HS-5 (cell line): ENCODE measurements around the gene GUK1.

Source experiments
- DNase-seq: peaks from one replicate; pipeline ENCODE4 v3.0.0-alpha.2; 2012; ENCODE audit warnings: low read depth

GUK1 gene

DNA sequence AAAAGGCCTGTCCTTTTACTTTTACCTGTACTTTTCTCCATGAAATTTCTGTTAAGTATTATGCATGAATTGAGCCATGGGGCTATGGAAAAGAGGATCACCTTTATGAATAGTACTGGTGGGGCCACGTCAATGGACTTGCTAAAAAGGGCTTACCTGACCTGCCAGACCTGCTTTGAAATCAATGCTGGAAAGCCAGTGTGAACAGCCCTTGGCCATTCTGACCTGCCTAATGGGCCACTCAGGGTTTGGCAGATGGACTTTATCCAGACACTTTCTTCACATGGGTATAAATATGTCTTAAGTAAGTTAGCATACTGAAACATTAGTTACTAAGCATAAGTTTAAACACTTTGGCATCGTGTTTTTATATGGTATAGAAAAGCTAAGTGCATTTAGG is 8.3 kb upstream of the GUK1 start:
- DNase-seq, result no peak

- DNase-seq, result no peak
Observed at GRCh38 chr1:228134591-228134990, 5.5 kb upstream of the GUK1 start.

DNA sequence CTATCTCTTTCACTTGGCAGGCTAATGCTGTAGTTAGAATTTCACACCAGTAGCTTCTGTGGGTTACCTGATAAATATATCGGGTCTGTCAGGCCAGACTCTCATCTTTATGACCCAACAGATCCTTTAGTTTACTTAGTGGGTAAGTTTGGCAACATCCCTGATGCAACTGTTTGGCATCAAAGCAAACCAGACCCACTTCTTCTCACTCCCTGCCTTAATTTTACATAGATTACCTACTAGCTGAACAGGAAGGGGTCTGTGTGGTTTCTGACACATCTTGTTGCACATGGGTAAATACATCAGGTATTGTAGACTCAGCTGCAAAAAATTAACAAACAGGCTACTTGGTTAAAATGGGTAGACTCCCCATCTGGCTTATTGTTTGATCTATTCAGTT is 3.2 kb upstream of the GUK1 start:
- DNase-seq, result no peak

DNA sequence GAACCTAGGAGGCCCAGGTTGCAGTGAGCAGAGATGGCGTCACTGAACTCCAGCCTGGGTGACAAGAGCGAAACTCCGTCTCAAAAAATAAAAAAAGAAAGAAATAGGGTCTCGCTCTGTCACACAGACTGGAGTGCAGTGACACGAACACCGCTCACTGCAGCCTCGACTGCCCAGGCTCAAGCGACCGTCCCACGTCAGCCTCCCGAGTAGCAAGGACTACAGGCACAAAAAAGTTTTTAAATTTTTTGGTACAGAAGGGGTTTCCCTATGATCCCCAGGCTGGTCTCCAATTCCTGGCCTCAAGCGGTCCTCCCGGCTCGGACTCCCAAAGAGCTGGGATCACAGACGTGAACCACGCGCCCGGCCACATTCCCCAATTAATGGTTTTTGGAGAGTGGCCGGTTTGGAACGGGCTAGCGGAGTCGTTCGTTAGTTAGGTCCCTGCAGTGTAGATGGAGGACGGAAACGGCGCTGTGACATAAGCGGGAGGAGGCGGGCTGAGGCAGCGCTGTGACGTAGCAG is 611 bp upstream of the GUK1 start:
- no peak for DNase-seq

DNA sequence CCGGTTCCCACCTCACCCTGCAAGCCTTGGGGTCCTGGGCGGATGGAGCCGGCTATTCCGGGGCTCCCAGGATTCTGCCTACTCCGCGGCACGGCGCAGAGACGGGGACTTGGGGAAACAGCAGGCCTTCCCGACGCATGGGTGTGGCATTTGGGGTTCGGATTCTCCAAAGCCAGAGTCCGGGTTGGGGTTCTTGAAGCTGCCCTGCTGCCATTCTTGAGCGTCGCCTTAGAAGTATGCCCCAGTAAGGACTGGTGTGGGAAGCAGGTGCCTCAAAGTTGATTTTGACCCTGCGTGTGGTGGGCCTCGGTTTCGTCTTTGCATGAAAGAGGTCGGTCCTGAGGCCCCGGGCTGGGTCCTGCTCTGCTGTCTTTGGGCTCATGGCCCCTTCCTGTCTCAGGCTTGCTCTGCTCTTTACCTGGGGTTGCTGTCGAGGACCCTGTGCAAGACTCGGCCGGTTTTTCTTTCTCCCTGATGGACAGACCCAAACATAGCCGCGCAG is 696 bp downstream of the GUK1 start:
- no peak for DNase-seq

DNA sequence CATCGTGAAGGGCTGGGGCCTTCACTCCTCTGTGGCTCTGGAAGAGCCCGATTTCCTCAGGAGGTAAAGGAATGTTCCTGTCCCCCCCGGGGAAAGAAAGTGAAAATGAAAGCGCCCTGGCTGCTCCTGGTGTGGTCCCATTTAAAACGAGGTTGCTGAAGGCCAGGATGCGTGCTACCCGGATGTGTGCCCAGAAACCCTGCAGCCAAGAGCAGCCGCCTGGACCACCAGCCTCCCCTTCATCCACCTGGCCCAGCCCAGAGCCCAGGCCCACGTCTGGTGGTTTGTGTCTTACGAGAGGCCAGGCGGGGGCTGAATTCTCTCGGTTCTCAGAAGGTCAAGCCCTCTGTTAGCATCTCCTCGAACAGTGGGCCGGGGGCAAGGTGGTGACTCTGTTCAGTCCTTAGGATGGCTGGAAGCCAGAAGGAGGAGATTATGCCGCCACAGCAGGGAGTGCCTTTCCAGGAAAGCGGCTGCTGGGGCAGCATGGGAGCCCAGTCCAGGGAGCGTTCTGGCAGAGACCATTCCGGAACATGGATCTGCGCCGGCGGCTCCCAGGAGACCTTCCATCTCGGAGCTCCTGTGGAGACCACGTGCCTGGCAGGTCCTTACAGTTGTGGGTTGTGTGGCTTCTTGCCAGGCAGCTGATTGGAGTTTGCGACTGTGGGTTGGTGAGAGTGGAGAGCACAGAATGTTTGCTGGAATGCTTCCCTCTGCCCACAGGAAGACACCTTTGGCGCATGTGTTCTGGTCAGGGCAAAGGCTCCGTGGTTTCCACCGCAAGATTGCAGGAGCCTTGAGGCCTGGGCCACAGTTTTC is 1.4 kb downstream of the GUK1 start:
- DNase-seq, result no peak

DNA sequence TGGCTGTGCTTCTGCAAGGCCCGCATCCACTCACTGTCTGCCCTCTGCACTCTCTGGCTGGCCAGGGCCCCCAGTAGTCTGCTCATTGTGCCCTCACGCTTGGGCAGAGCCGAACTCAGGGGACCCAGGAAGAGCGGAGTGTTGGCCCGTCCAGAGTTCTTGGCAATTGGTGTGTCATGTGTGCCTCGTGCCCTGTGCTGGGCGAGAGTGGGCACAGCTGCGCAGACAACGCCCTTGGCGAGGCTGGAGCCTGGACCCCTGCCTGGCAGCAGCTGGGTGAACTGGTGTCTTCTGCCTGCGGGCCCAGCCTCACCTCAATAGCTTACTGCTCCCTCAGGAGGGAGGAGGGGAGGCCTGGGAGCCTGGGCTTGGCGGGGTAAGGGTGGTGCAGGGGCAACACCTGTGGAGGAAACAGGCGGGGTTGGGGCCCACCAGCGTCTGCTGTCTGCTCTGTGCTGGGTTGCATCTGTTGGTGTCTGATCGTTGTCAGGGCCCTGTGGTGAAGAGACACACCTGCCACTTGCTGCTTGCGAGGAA is 2.1 kb downstream of the GUK1 start:
- DNase-seq, result no peak

DNA sequence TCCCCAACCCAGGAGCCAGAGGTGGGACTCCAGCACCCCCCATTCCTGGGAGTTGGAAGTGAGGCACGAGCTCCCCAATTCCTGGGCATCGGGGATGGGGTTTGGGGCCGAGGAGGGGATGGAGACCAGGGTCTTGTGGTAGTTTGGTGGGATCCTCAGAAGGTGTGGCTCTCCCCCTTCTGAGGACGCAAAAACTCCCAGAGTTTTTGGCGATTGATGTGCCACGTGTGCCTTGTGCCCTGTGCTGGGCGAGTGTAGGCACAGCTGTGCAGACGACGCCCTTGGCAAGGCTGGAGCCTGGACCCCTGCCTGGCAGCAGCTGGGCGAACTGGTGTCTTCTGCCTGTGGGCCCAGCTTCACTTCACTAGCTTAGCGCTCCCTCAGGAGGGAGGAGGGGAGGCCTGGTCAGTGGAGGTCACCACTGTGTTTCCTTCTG is 2.6 kb downstream of the GUK1 start:
- DNase-seq, result no peak

GRCh38 chr1:228143480-228144192 is 3.6 kb downstream of the GUK1 start:
- DNase-seq, result no peak

DNA sequence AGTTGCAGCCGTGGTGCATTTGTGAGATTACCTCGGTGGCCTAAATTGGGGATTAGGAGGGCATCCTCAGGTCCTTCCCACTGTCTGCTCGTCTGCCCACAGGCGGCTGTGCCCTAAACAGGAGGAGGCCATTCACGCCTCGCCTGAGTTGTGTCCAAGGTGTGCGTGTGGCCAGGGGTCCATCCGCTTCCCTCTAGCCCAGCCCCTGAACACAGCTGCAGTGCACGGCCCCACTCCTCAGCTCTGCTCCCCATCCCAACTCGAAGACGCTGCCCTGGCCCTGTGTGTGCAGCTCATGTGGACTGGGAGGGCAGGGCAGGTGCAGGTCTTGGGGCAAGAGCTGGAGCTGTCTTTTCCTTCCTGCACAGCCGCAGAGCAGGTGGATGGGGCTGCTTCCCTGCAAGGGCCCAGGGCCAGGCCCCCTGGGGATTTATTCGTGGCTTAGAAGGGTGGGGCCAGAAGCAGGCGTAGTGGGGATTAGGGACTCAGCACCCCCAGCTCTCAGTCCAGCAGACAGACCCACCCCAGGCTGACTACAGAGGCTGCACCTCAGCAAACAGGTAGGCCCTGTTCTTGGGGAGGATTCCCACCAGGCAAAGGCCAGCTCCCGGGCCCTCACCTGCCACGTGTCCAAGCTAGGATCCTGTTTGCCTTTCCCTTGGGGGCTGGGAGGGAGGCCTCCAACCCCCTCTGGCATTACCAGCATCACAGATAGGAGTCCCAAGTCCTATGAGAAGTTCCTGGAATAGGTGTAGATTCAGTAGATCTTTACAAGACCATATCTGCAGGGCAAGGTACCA is 4.3 kb downstream of the GUK1 start:
- no peak for DNase-seq

DNA sequence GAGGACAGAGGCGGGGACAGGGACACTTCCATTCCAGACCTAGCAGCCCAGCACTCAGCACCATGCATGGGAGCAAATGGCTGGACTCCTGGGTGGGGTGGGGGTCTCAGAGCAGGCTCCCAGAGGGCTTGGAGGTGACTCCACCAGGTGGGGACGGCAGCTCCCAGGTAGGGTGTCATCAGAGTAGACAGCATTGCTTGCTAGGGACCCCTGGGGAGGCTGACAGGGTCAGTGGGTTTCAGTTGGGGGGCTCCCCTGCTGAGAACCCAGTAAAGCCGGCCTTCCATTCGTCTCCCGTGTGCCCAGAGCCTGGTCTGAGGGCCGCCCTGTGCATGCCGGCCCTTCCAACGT is 4.9 kb downstream of the GUK1 start:
- no peak for DNase-seq

DNA sequence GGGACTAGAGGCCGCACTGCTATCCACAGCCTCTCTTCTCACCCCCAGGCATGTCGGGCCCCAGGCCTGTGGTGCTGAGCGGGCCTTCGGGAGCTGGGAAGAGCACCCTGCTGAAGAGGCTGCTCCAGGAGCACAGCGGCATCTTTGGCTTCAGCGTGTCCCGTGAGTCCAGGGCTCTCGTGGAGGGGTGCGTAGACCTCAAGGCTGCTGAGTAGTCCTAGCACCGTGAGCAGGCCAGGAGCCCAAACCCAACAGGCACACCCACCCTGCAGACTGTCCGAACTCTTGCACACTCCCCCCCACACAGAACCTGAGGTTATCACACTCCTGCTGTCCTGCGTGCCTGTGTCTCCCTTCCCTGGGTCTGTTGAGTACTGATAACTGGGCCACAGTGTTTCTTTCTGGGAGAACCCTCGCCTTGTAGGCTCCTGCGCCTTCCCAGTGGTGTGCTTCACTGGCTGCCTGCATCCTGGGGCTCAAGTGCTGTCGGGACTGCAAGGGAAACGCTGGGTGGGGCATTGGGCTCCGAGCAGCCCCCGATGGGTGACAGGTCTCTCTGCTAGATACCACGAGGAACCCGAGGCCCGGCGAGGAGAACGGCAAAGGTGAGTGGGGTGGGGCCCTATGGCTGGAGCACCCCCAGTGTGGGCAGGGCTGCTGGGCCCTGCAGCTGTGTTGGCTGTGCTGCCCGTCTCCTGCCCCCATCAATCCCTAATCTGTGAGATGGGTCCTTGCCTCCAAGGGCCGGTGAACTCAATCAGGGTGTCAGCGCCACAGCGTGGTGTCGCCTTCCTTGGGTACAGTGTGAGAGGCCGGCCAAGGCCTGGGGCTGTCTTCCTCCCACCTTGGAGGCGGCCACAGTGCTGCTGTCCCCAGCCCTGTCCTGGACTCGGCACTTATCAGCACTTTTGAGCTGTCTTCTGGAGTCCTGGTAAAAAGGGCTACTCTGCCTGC is 5.7 kb downstream of the GUK1 start:
- DNase-seq, result no peak

- no peak for DNase-seq
Observed at GRCh38 chr1:228146417-228147150, 6.5 kb downstream of the GUK1 start.

DNA sequence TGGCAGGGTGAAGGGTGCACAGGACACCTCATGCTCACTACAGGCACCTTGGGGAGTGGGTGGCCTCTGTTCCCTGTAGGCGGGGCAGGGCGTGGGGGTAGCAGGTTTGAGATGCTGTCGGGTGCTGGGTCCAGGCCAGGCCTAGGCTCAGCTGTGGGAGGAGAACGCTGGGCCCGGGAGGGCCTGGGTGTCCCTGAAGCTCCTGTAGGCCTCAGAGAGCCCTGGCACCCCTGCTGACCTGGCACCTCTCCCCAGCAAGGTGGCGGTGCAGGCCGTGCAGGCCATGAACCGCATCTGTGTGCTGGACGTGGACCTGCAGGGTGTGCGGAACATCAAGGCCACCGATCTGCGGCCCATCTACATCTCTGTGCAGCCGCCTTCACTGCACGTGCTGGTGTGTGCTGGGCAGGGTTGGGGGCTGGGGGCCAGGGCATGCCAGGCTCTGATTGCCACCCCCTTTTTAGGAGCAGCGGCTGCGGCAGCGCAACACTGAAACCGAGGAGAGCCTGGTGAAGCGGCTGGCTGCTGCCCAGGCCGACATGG is 7.1 kb downstream of the GUK1 start:
- no peak for DNase-seq

- DNase-seq, result no peak
Observed at GRCh38 chr1:228147768-228148167, 7.7 kb downstream of the GUK1 start.

DNA sequence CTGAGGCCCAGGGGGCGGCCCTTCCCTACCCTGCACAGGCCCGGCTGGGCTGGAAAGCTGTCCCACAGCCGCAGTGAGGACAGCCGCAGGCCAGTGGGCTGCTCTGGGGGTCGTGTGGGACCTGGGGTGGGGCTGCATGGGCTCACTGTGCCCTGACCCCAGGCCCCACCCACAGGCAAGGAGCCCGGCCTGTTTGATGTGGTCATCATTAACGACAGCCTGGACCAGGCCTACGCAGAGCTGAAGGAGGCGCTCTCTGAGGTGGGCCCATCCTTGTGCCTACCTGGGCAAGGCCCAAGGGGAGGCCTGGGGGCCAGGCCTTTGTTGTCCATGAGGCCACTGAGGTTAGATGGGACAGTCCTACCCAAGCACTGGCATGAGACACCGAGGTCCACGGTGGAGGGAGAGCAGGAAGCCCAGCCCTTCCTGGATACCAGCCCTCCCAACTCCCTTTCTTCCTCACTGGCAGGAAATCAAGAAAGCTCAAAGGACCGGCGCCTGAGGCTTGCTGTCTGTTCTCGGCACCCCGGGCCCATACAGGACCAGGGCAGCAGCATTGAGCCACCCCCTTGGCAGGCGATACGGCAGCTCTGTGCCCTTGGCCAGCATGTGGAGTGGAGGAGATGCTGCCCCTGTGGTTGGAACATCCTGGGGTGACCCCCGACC is 8.2 kb downstream of the GUK1 start:
- DNase-seq, result no peak

GRCh38 chr1:228148935-228149405 is 8.9 kb downstream of the GUK1 start:
- DNase-seq, result no peak

- DNase-seq, result no peak
Observed at GRCh38 chr1:228149406-228150119, 9.5 kb downstream of the GUK1 start, which contains the start of gene GJC2. TSS of gene GJC2 (plus strand) at chr1:228149930. CDS start at chr1:228157759, 7,829 bp downstream.

- DNase-seq, result no peak
Observed at GRCh38 chr1:228150120-228150460, 10.0 kb downstream of the GUK1 start.
